Measurements from ENCODE around the gene CORT. TPM values are rescaled to one million over a fixed set of nuclear protein-coding genes. Genes with fewer than 3 reads are reported as not detected.

CORT gene
- total RNA-seq, 2 donors from 2014 or later: not detected

DNA sequence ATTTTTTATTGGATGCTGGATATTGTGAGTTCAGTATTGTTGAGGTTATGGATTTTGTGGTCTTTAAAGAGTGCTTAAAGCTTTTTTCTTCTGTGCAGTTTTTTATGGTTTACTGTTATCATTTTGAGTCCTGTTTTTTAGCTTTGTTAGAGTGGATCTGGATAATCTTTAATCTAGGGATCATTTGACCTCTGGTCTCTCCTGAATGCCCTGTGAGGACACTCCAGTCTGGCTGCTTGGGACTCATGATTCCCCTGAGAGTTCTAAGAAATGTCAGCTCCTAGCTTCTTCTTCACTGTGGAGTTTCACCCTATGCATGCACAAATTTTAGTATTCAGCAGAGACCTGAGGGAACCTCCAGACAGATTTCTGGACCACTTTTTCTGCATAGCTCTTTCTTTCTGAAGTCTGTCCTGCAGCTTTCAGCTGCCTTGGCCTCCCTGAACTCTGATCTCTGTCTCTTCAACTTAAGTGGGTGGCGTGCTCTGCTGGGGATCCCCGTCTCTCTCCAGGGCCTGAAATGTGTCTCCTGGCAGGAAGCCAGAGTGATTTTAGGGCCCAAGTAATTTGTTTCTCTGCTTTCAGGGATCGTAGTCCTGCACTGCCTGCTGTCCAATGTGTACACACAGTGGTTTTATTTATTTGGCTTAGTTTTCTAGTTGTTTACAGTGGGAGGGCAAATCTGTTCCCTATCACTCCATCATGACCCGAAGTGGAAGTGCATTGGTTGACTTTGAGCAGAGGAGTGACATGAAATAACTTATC is 39.6 kb downstream of the CORT start:
- H3K4me3 ChIP-seq: no peak overlapping the region
- H3K4me1 ChIP-seq: peaks cover 0 to 3% of the 10 kb centered on the region in 2 donors
- H3K27ac ChIP-seq: no peak overlapping the region
- H3K27me3 ChIP-seq: no peaks in the 10 kb centered on the region
- H3K9me3 ChIP-seq: no peaks in the 10 kb centered on the region
- H3K36me3 ChIP-seq: no peaks in the 10 kb centered on the region
- TF ChIP-seq, protein P1, sequence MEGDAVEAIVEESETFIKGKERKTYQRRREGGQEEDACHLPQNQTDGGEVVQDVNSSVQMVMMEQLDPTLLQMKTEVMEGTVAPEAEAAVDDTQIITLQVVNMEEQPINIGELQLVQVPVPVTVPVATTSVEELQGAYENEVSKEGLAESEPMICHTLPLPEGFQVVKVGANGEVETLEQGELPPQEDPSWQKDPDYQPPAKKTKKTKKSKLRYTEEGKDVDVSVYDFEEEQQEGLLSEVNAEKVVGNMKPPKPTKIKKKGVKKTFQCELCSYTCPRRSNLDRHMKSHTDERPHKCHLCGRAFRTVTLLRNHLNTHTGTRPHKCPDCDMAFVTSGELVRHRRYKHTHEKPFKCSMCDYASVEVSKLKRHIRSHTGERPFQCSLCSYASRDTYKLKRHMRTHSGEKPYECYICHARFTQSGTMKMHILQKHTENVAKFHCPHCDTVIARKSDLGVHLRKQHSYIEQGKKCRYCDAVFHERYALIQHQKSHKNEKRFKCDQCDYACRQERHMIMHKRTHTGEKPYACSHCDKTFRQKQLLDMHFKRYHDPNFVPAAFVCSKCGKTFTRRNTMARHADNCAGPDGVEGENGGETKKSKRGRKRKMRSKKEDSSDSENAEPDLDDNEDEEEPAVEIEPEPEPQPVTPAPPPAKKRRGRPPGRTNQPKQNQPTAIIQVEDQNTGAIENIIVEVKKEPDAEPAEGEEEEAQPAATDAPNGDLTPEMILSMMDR (IDR thresholded peaks at IDR 0.05): no peak
- no peak for DNase-seq (ENCODE audit: low spot score)

DNA sequence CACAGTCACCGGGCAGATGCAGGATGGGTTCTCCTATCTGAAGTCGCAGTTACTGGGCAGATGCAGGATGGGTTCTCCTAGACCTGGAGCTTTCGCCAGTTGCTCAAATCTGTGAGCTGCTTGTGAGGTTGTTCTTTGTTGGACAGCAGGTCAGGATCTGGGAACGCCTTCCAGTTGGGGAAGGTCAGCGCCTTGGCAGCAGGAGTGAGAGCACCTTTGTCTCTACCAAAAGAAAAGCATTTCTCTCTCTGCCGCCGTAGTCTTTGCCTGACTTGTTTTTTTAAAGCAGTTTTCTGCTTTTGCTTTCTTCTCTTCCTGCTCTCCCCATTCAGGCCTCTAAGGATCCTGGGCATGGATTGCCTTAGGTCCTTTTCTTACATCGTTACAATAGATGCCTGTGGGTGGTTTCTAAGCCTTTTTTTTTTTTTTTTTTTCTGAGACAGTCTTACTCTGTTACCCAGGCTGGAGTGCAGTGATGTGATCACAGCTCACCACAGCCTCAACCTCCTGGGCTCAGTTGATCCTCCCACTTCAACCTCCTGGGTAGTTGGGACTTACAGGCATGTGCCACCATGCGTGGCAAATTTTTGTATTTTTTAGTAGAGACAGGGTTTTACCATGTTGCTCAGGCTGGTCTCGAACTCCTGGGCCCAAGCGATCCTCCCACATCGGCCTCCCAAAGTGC is 40.6 kb downstream of the CORT start:
- H3K4me3 ChIP-seq: no peak overlapping the region
- no peak for DNase-seq (ENCODE audit: low spot score)
- TF ChIP-seq, protein P1 (IDR thresholded peaks at IDR 0.05): no peak
- H3K36me3 ChIP-seq: no peaks in the 10 kb centered on the region
- no peak overlapping the region for H3K27ac ChIP-seq
- H3K9me3 ChIP-seq: no peaks in the 10 kb centered on the region
- peaks cover 0 to 12% of the 10 kb centered on the region in 2 donors for H3K4me1 ChIP-seq
- H3K27me3 ChIP-seq: no peaks in the 10 kb centered on the region

DNA sequence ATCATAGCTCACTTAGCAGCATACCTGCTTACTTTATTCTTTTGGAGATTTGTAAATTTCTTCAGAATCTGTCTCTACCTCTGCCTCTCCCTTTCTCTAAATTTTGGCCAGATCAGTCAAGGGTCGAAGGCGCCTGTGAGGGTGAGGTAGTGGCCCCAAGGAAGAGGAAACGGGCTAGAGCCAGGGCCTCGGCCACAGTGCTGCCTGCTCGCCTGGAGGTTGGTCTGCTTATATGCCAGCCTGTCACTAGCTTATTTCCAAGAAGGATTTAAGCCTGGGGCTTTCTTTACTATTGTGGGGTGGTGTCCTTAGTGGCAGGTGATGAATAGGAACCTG is 44.6 kb downstream of the CORT start:
- Histone ChIP-seq H3K27me3 (no peaks in the 10 kb centered on the region), H3K9me3 (no peaks in the 10 kb centered on the region), H3K4me1 (peaks cover 0 to 19% of the 10 kb centered on the region in 2 donors), H3K36me3 (no peaks in the 10 kb centered on the region), H3K27ac (no peak overlapping the region), H3K4me3 (no peak overlapping the region)
- no peak for DNase-seq (ENCODE audit: low spot score)
- TF ChIP-seq, protein P1 (IDR thresholded peaks at IDR 0.05): no peak

DNA sequence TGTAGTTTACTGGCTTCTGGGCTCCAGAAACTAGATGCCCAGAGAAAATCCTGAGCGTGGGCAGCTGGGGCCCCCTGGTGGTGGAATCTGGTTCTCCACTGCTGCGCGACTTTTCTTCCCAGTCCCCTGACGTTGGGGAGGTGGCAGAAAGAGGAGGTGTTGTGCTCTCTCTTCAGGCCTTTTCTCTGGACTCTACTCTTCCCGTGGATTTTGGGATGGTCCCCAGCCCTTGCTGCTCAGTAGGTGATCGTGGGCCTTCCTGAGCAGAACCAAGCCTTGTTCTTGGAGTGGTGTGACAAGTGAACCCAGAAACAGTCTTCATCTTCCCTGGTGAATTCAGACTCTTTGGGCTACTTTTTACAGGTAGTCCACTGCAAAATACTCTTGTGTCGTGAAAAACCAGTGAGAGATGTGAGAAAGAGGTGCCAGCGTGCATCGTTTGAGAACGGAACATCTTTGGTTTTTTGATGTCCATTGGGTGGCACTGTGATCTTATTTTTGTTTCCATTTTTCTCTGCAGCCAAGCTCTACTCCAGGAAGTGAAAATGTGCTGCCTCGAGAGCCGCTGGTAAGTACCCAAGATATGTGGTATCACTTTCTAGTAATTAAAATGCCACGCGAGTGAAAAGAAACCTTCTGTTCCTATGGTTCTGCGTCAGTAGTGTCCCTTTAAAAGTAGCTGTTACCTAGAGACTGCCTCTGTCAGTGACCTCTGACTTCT is 45.1 kb downstream of the CORT start:
- H3K27me3 ChIP-seq: no peaks in the 10 kb centered on the region

DNA sequence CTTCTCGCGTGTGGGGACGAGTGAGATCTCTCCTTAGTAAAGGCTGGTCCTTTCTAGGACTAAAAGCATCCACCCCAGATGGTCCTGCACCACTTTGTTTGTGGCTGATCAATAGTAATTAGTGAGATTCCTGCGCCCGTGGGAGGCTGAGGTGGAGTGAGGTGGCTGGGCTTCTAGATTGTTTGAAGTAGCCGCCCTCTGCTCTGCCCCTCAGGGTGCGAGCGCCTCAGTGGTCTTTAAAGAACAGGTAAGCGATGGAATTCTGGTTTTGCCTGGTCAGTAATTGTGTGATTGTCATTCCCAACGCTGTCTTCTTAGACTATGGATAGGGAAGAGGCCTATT is 45.6 kb downstream of the CORT start:
- TF ChIP-seq, protein P1 (IDR thresholded peaks at IDR 0.05): no peak
- peak overlapping the region in 1 of 2 donors; percentile 26 for H3K4me3 ChIP-seq
- peaks cover 0 to 19% of the 10 kb centered on the region in 2 donors for H3K4me1 ChIP-seq
- no peaks in the 10 kb centered on the region for H3K36me3 ChIP-seq
- no peak for DNase-seq (ENCODE audit: low spot score)
- peak overlapping the region; percentile 29 to 67 for H3K27ac ChIP-seq
- H3K27me3 ChIP-seq: no peaks in the 10 kb centered on the region
- H3K9me3 ChIP-seq: no peaks in the 10 kb centered on the region

More for the DNA sequence above, 45.1 kb downstream of the CORT start:
- Histone ChIP-seq H3K36me3 (no peaks in the 10 kb centered on the region), H3K4me3 (peak overlapping the region in 1 of 2 donors; percentile 26), H3K4me1 (peaks cover 0 to 19% of the 10 kb centered on the region in 2 donors), H3K27ac (peak overlapping the region; percentile 29 to 67), H3K9me3 (no peaks in the 10 kb centered on the region)
- peak; percentile 70 for DNase-seq (ENCODE audit: low spot score)
- TF ChIP-seq, protein P1 (IDR thresholded peaks at IDR 0.05): peak; percentile 68 to 92
